Measurements from ENCODE around the gene GNLY. TPM values are rescaled to one million over a fixed set of nuclear protein-coding genes. Genes with fewer than 3 reads are reported as not detected.

GNLY gene
- total and polyA plus RNA-seq, 2 of the 13 experiments (the other 11 are each of a cell fraction or from before 2014, with no cell fraction given), result not detected

DNA sequence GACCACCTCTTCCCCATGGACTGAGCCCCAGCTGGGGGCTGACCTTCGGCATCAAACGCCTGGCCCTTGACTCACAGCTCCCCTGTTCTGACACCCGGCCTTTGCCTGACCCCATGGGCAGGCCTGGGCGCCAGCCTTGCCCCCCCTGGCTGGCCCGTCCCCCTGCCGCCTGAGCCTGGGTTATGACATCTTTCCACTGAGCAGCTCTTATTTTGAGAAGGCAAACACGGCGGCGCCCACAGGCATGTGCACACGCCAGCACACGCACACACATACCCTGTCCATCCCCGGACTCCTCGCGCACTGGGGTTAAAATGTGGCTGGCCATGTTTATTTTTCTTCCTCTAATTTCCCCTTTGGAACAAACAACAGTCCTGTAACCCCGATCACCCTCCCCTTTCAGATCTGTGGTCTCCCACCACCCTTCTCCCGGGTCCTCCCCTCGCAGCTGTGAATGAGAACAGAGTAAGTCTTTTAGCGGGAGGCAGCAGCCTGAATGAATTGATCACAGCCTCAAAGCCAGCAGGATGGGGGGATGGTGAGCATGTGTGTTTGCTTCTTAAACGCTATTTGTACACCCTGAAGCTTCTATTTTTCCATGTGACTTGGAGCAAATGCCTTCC lies 47.8 kb downstream of the GNLY start (continued):
- TF ChIP-seq ZNF17 (CRISPR knock-in tag; IDR thresholded peaks at IDR 0.05), result no peak
- no peak for TF ChIP-seq GABPA (IDR thresholded peaks at IDR 0.05; ENCODE audit: low read depth, low read length)
- TF ChIP-seq GABPA (CRISPR knock-in tag; IDR thresholded peaks at IDR 0.05; ENCODE audit: low read depth), result no peak
- TF ChIP-seq NFIB (CRISPR knock-in tag; IDR thresholded peaks at IDR 0.05; ENCODE audit: borderline replicate concordance), result no peak
- TF ChIP-seq, protein P1, sequence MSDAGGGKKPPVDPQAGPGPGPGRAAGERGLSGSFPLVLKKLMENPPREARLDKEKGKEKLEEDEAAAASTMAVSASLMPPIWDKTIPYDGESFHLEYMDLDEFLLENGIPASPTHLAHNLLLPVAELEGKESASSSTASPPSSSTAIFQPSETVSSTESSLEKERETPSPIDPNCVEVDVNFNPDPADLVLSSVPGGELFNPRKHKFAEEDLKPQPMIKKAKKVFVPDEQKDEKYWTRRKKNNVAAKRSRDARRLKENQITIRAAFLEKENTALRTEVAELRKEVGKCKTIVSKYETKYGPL (CRISPR knock-in tag; IDR thresholded peaks at IDR 0.05), result no peak
- no peak for TF ChIP-seq CBFB (CRISPR knock-in tag; IDR thresholded peaks at IDR 0.05)
- TF ChIP-seq, protein P2, sequence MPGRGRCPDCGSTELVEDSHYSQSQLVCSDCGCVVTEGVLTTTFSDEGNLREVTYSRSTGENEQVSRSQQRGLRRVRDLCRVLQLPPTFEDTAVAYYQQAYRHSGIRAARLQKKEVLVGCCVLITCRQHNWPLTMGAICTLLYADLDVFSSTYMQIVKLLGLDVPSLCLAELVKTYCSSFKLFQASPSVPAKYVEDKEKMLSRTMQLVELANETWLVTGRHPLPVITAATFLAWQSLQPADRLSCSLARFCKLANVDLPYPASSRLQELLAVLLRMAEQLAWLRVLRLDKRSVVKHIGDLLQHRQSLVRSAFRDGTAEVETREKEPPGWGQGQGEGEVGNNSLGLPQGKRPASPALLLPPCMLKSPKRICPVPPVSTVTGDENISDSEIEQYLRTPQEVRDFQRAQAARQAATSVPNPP (CRISPR knock-in tag; IDR thresholded peaks at IDR 0.05), result no peak
- TF ChIP-seq ZFP62 (CRISPR knock-in tag; IDR thresholded peaks at IDR 0.05), result no peak
- TF ChIP-seq KLF6 (CRISPR knock-in tag; IDR thresholded peaks at IDR 0.05), result no peak
- no peak for TF ChIP-seq ZFYVE20 (CRISPR knock-in tag; IDR thresholded peaks at IDR 0.05; ENCODE audit: borderline replicate concordance, low read depth)
- TF ChIP-seq HMG20A (CRISPR knock-in tag; IDR thresholded peaks at IDR 0.05; ENCODE audit: borderline replicate concordance), result no peak
- TF ChIP-seq KDM1A (CRISPR knock-in tag; IDR thresholded peaks at IDR 0.05), result no peak
- no peak for TF ChIP-seq ELF4 (CRISPR knock-in tag; IDR thresholded peaks at IDR 0.05; ENCODE audit: borderline replicate concordance)
- no peak for TF ChIP-seq ZFP36 (IDR thresholded peaks at IDR 0.05; ENCODE audit: borderline replicate concordance, low read depth, low read length, partially characterized antibody)
- TF ChIP-seq FLYWCH1 (CRISPR knock-in tag; IDR thresholded peaks at IDR 0.05), result no peak
- TF ChIP-seq RAD51 (IDR thresholded peaks at IDR 0.05; ENCODE audit: borderline replicate concordance), result no peak
- TF ChIP-seq, protein P3, sequence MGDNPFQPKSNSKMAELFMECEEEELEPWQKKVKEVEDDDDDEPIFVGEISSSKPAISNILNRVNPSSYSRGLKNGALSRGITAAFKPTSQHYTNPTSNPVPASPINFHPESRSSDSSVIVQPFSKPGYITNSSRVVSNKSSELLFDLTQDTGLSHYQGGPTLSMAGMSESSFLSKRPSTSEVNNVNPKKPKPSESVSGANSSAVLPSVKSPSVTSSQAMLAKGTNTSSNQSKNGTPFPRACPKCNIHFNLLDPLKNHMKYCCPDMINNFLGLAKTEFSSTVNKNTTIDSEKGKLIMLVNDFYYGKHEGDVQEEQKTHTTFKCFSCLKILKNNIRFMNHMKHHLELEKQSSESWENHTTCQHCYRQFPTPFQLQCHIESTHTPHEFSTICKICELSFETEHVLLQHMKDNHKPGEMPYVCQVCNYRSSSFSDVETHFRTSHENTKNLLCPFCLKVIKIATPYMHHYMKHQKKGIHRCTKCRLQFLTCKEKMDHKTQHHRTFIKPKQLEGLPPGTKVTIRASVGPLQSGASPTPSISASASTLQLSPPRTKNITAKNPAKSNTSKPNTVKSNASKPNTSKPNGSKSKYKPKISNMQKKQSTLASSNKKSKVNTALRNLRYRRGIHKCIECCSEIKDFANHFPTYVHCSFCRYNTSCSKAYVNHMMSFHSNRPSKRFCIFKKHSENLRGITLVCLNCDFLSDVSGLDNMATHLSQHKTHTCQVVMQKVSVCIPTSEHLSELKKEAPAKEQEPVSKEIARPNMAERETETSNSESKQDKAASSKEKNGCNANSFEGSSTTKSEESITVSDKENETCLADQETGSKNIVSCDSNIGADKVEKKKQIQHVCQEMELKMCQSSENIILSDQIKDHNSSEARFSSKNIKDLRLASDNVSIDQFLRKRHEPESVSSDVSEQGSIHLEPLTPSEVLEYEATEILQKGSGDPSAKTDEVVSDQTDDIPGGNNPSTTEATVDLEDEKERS (CRISPR knock-in tag; IDR thresholded peaks at IDR 0.05), result no peak
- no peak for TF ChIP-seq ZNF335 (CRISPR knock-in tag; IDR thresholded peaks at IDR 0.05)
- TF ChIP-seq NFKBIZ (CRISPR knock-in tag; IDR thresholded peaks at IDR 0.05), result no peak
- TF ChIP-seq, protein P4, sequence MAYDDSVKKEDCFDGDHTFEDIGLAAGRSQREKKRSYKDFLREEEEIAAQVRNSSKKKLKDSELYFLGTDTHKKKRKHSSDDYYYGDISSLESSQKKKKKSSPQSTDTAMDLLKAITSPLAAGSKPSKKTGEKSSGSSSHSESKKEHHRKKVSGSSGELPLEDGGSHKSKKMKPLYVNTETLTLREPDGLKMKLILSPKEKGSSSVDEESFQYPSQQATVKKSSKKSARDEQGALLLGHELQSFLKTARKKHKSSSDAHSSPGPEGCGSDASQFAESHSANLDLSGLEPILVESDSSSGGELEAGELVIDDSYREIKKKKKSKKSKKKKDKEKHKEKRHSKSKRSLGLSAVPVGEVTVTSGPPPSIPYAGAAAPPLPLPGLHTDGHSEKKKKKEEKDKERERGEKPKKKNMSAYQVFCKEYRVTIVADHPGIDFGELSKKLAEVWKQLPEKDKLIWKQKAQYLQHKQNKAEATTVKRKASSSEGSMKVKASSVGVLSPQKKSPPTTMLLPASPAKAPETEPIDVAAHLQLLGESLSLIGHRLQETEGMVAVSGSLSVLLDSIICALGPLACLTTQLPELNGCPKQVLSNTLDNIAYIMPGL (CRISPR knock-in tag; IDR thresholded peaks at IDR 0.05; ENCODE audit: borderline replicate concordance in 1 of 2, low read depth in 1 of 2), result peak in 1 of 2 experiments; percentile 14; a peak in 1 of 4 replicates
- TF ChIP-seq ZNF761 (CRISPR knock-in tag; conservative IDR thresholded peaks at IDR 0.05), result no peak
- TF ChIP-seq MYNN (CRISPR knock-in tag; IDR thresholded peaks at IDR 0.05; ENCODE audit: low read depth), result no peak
- no peak for TF ChIP-seq PCBP1 (IDR thresholded peaks at IDR 0.05; ENCODE audit: borderline replicate concordance, low read depth, low read length)
